HG03280 (cell line): Measurements from ENCODE around the gene PKNOX2.

Source experiments
- ATAC-seq: cut with Tn5 transposase; IDR thresholded peaks from one replicate; pipeline ENCODE4 v1.9.1; 2021; ENCODE audit warnings: mild to moderate bottlenecking, moderate library complexity; ENCODE audit not compliant: unreplicated experiment

Gene PKNOX2

GRCh38 chr11:125257751-125258150 is 93.2 kb downstream of the PKNOX2 start:
- ATAC-seq = no peak

- ATAC-seq = no peak
These were observed 93.9 kb downstream of the PKNOX2 start for GRCh38 chr11:125258291-125259032.

- ATAC-seq = no peak
These were observed 97.0 kb downstream of the PKNOX2 start for GRCh38 chr11:125261588-125261987.

- ATAC-seq = no peak
These were observed 97.8 kb downstream of the PKNOX2 start for GRCh38 chr11:125262194-125262829.

GRCh38 chr11:125262830-125263218 is 98.3 kb downstream of the PKNOX2 start:
- no peak for ATAC-seq

- ATAC-seq = no peak
These were observed 98.8 kb downstream of the PKNOX2 start for GRCh38 chr11:125263268-125263790.

- ATAC-seq = no peak
These were observed 99.8 kb downstream of the PKNOX2 start for GRCh38 chr11:125264100-125265022.

GRCh38 chr11:125267548-125267947 is 103.0 kb downstream of the PKNOX2 start:
- ATAC-seq = no peak

- ATAC-seq = no peak
These were observed 104.1 kb downstream of the PKNOX2 start for GRCh38 chr11:125268611-125269010.

- no peak for ATAC-seq
These were observed 105.6 kb downstream of the PKNOX2 start for GRCh38 chr11:125270106-125270505.

- no peak for ATAC-seq
These were observed 106.2 kb downstream of the PKNOX2 start for GRCh38 chr11:125270711-125271110.

GRCh38 chr11:125271483-125272091 is 107.0 kb downstream of the PKNOX2 start:
- no peak for ATAC-seq

GRCh38 chr11:125272092-125272491 is 107.5 kb downstream of the PKNOX2 start:
- no peak for ATAC-seq

- no peak for ATAC-seq
These were observed 108.3 kb downstream of the PKNOX2 start for GRCh38 chr11:125272821-125273220.

- no peak for ATAC-seq
These were observed 109.0 kb downstream of the PKNOX2 start for GRCh38 chr11:125273519-125274000.

- ATAC-seq = no peak
These were observed 109.8 kb downstream of the PKNOX2 start for GRCh38 chr11:125274309-125274708.

GRCh38 chr11:125274774-125275173 is 110.2 kb downstream of the PKNOX2 start:
- no peak for ATAC-seq

- no peak for ATAC-seq
These were observed 111.5 kb downstream of the PKNOX2 start for GRCh38 chr11:125275905-125276618.

GRCh38 chr11:125276619-125276976 is 112.0 kb downstream of the PKNOX2 start:
- ATAC-seq = no peak
